ENCODE results near the gene MAPK11.

Gene MAPK11

DNA sequence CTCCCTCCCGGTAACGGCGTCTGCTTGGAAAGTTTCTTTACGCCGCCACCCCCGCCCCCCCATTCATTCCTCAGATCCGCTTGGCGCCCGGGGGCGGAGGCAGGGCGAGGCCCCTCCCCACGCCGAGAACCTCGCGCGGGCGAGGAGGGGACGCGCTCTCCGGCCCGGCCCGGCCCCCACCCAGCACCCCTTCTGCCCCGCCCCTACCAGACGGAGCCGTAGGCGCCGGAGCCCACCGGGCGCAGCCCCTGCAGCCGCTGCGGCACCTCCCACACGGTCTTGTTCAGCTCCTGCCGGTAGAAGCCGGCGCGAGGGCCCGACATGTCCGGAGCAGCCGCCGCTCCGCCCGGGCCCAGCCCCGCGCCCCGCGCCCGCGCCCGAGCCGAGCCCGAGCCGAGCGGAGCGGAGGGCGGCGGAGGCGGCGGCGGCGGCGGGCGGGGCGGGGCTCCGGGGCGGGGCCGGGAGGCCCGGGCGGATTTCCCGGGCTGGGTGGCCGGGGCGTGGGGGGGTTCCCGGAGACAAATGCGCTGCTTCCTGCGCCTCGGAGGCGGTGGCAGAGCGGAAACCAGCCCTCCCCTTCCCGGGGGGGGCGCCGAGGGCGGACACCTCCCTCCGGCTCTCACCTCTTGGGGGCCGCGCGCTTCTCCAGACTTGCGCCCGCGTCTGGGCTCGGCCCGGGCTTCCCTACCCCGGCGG is at the start of gene MAPK11:
Gene MAPK11 (minus strand): TSS at position 411 of the 696 bp plus-strand sequence. CDS start 88 bp downstream, at position 323.
- Mint-ChIP-seq H3K4me3 (peak within 1 kb of the TSS; percentile 74), H3K4me1 (ENCODE audit: low read depth) (peaks cover 21% of the 10 kb centered on the region), H3K27me3 (peaks cover 10% of the 10 kb centered on the region), H3K36me3 (ENCODE audit: low read depth) (no peaks in the 10 kb centered on the region), H3K27ac (no peak within 1 kb of the TSS), H3K9me3 (no peaks in the 10 kb centered on the region)
- peak; percentile 81 for DNase-seq

- no peak for DNase-seq
These were observed 49.3 kb upstream of the MAPK11 start for GRCh38 chr22:50319503-50319951.

GRCh38 chr22:50318698-50319411 is 48.7 kb upstream of the MAPK11 start:
- H3K27ac Mint-ChIP-seq, result no peak overlapping the region
- H3K4me3 Mint-ChIP-seq, result no peak overlapping the region
- no peaks in the 10 kb centered on the region for H3K36me3 Mint-ChIP-seq (ENCODE audit: low read depth)
- no peaks in the 10 kb centered on the region for H3K27me3 Mint-ChIP-seq
- peaks cover 15% of the 10 kb centered on the region for H3K4me1 Mint-ChIP-seq (ENCODE audit: low read depth)
- H3K9me3 Mint-ChIP-seq, result no peaks in the 10 kb centered on the region
- DNase-seq, result no peak

More at GRCh38 chr22:50319503-50319951, 49.3 kb upstream of the MAPK11 start:
- Mint-ChIP-seq H3K27me3 (no peaks in the 10 kb centered on the region), H3K4me1 (ENCODE audit: low read depth) (peaks cover 8% of the 10 kb centered on the region), H3K9me3 (no peaks in the 10 kb centered on the region), H3K27ac (no peak overlapping the region), H3K36me3 (ENCODE audit: low read depth) (no peaks in the 10 kb centered on the region), H3K4me3 (no peak overlapping the region)

DNA sequence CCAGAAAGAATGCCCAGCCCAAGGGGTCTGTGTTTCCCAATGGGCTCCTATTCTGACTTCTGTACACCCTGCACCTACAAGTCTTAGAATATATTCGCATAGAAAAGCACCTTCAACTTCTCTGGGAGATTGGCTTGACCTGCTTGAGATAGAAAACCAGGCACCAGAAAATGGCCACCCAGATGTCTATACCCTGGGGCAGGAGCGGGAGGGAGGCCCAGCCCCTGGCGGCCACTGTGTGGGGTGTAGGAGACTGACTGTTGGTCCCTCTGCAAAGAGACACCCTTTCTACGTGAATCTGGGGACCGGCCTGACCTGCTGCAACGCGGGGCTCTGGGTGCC is 48.1 kb upstream of the MAPK11 start:
- Mint-ChIP-seq H3K36me3 (ENCODE audit: low read depth) (no peaks in the 10 kb centered on the region), H3K27ac (no peak overlapping the region), H3K4me3 (no peak overlapping the region), H3K9me3 (no peaks in the 10 kb centered on the region), H3K27me3 (no peaks in the 10 kb centered on the region), H3K4me1 (ENCODE audit: low read depth) (peaks cover 18% of the 10 kb centered on the region)
- no peak for DNase-seq

DNA sequence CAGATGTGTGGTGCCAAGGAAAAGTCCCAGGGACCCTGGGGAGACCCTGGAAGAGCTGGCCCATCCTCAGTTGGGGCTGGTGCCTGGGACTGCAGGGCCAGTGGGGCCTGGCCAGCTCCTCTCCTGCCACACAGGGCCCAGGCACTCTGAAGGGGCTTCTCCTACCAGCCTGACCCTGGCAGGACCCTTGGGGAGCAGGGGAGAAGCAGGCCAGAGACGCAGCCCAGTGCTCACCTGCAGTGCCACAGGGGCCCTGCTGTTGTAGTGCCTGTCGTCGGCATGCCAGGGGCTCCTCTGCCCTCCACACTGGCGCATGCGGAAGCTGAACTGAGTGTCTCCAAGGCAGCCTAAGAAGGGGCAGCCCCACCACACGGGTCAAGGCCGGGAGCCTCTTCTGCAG is 47.5 kb upstream of the MAPK11 start:
- H3K4me3 Mint-ChIP-seq, result no peak overlapping the region
- DNase-seq, result no peak

DNA sequence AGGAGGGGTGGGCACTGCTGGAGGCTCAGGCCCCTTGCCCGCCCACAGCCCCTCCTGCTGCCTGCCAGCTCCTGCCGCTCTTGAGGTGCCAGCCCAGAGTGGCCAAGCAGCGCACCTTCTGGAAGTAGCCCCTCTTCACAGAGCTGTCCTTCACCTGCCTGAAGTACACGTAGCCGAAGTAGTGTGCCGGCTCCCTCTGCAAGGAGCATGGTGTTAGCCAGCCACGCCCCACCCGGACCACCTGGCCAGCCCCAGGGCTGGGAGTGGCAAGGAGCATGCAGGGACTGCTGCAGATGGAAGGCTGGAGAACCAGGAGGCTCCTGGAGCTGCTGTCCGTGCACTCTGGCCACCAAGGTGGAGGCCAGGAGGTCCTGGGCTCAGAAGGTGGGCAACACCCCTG is 47.0 kb upstream of the MAPK11 start:
- Mint-ChIP-seq H3K4me3 (no peak overlapping the region), H3K27me3 (no peaks in the 10 kb centered on the region), H3K4me1 (ENCODE audit: low read depth) (peaks cover 18% of the 10 kb centered on the region), H3K36me3 (ENCODE audit: low read depth) (no peaks in the 10 kb centered on the region), H3K9me3 (no peaks in the 10 kb centered on the region), H3K27ac (no peak overlapping the region)
- no peak for DNase-seq

More for the DNA sequence above, 47.5 kb upstream of the MAPK11 start:
- H3K27ac Mint-ChIP-seq, result no peak overlapping the region
- H3K27me3 Mint-ChIP-seq, result no peaks in the 10 kb centered on the region
- H3K9me3 Mint-ChIP-seq, result no peaks in the 10 kb centered on the region
- no peaks in the 10 kb centered on the region for H3K36me3 Mint-ChIP-seq (ENCODE audit: low read depth)
- peaks cover 18% of the 10 kb centered on the region for H3K4me1 Mint-ChIP-seq (ENCODE audit: low read depth)

- no peak overlapping the region for H3K27ac Mint-ChIP-seq
- no peaks in the 10 kb centered on the region for H3K36me3 Mint-ChIP-seq (ENCODE audit: low read depth)
- H3K4me1 Mint-ChIP-seq (ENCODE audit: low read depth), result peaks cover 18% of the 10 kb centered on the region
- no peak overlapping the region for H3K4me3 Mint-ChIP-seq
- no peak for DNase-seq
- H3K27me3 Mint-ChIP-seq, result no peaks in the 10 kb centered on the region
- H3K9me3 Mint-ChIP-seq, result no peaks in the 10 kb centered on the region
These were observed 46.2 kb upstream of the MAPK11 start for GRCh38 chr22:50316114-50317065.

GRCh38 chr22:50315289-50316113 is 45.3 kb upstream of the MAPK11 start:
- no peak overlapping the region for H3K4me3 Mint-ChIP-seq
- H3K27me3 Mint-ChIP-seq, result no peaks in the 10 kb centered on the region
- no peaks in the 10 kb centered on the region for H3K9me3 Mint-ChIP-seq
- no peaks in the 10 kb centered on the region for H3K36me3 Mint-ChIP-seq (ENCODE audit: low read depth)
- no peak for DNase-seq
- peak overlapping the region; percentile 27 for H3K27ac Mint-ChIP-seq
- peaks cover 18% of the 10 kb centered on the region for H3K4me1 Mint-ChIP-seq (ENCODE audit: low read depth)

- Mint-ChIP-seq H3K4me3 (peak overlapping the region; percentile 81), H3K9me3 (no peaks in the 10 kb centered on the region), H3K27me3 (no peaks in the 10 kb centered on the region), H3K27ac (peak overlapping the region; percentile 91), H3K36me3 (ENCODE audit: low read depth) (no peaks in the 10 kb centered on the region), H3K4me1 (ENCODE audit: low read depth) (peaks cover 18% of the 10 kb centered on the region)
- DNase-seq, result peak; percentile 85
These were observed 44.5 kb upstream of the MAPK11 start for GRCh38 chr22:50314455-50315288.

DNA sequence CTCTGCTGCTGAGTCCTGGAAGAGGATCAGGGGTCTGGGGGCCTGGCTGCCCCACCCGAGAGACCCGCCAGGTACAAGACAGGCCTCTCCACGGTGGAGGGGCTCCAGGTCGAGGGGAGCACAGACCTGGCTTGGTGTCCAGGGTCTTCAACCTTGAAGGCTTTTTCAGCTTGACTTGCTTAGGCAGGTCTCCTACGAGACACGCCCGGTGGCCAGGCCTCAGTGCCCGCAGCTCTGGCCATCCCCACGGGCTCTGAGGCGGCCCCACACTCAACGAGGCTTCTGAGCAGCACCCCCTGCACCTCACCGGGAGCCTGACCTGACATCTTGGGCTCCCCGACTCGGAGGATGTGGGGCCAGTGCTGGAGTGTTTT is 43.9 kb upstream of the MAPK11 start:
- H3K9me3 Mint-ChIP-seq, result no peaks in the 10 kb centered on the region
- H3K27ac Mint-ChIP-seq, result peak overlapping the region; percentile 91
- no peaks in the 10 kb centered on the region for H3K27me3 Mint-ChIP-seq
- peak overlapping the region; percentile 81 for H3K4me3 Mint-ChIP-seq
- peaks cover 18% of the 10 kb centered on the region for H3K4me1 Mint-ChIP-seq (ENCODE audit: low read depth)
- no peaks in the 10 kb centered on the region for H3K36me3 Mint-ChIP-seq (ENCODE audit: low read depth)
- DNase-seq, result no peak

GRCh38 chr22:50313600-50313999 is 43.4 kb upstream of the MAPK11 start:
- no peak for DNase-seq
- Mint-ChIP-seq H3K27ac (peak overlapping the region; percentile 69), H3K4me1 (ENCODE audit: low read depth) (peaks cover 18% of the 10 kb centered on the region), H3K9me3 (no peaks in the 10 kb centered on the region), H3K27me3 (peaks cover 3% of the 10 kb centered on the region), H3K4me3 (peak overlapping the region; percentile 81), H3K36me3 (ENCODE audit: low read depth) (no peaks in the 10 kb centered on the region)

DNA sequence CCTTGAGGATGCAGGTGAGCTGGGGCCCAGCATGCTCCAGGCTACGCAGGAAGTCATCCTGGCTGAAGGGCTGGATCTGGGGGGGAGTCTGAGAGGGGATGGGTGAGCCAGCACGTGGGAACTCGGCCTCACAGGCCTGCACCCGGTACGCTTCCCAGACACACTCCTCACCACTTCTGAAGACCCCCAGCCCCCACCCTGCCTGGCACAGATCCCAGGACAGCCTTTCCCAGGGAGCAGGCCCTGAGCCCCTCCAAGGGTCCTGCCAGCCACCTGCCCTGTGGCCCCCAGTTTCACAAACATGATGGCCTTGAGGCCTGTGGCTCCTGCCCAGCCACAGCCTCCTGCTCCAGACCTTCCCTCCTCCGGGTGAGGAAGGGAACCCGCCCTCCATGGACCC is 42.8 kb upstream of the MAPK11 start:
- H3K27me3 Mint-ChIP-seq, result peaks cover 6% of the 10 kb centered on the region
- no peak overlapping the region for H3K4me3 Mint-ChIP-seq
- no peaks in the 10 kb centered on the region for H3K9me3 Mint-ChIP-seq
- H3K4me1 Mint-ChIP-seq (ENCODE audit: low read depth), result peaks cover 18% of the 10 kb centered on the region
- H3K27ac Mint-ChIP-seq, result no peak overlapping the region
- no peaks in the 10 kb centered on the region for H3K36me3 Mint-ChIP-seq (ENCODE audit: low read depth)
- DNase-seq, result no peak

GRCh38 chr22:50312371-50312770 is 42.2 kb upstream of the MAPK11 start:
- Mint-ChIP-seq H3K27ac (no peak overlapping the region), H3K36me3 (ENCODE audit: low read depth) (no peaks in the 10 kb centered on the region), H3K9me3 (no peaks in the 10 kb centered on the region), H3K4me1 (ENCODE audit: low read depth) (peaks cover 18% of the 10 kb centered on the region), H3K4me3 (no peak overlapping the region), H3K27me3 (peaks cover 6% of the 10 kb centered on the region)
- no peak for DNase-seq
